A673 (cell line): Measurements from ENCODE around the gene SEC63.

ENCODE experiments used
- CTCF ChIP-seq: fragments of 300-800, 200-600 bp; sonication (generic); conservative IDR thresholded peaks from 2 replicates; pipeline ENCODE4 v1.5.1; 2017; ENCODE audit warnings: low read depth, mild to moderate bottlenecking, antibody characterized with exemption, low read length, moderate library complexity, mixed read lengths
- EZH2 ChIP-seq: fragments of 200-600 bp; sonication (generic); IDR thresholded peaks from 2 replicates; pipeline ENCODE4 v1.6.1; 2017; ENCODE audit warnings: borderline replicate concordance, low read depth, mild to moderate bottlenecking, mixed read lengths, antibody characterized with exemption, low read length; ENCODE audit not compliant: poor library complexity, severe bottlenecking

GRCh38 chr6:107843400-107843799 lies 114.6 kb downstream of the SEC63 start:
- TF ChIP-seq CTCF (no peak), EZH2 (no peak)
